GM21423 (cell line): ENCODE results near the gene TTF1.
"Not testable (repeated sequence)": the region's sequence is repeated elsewhere in the genome, so short reads cannot be mapped to it uniquely, and the experiment has no call there.

Experiments
- ATAC-seq: cut with Tn5 transposase; IDR thresholded peaks from one replicate; pipeline ENCODE4 v1.9.1; 2021; ENCODE audit warnings: mild to moderate bottlenecking, moderate library complexity; ENCODE audit not compliant: unreplicated experiment

Gene TTF1

GRCh38 chr9:132412089-132412488 is 5.4 kb upstream of the TTF1 start:
- ATAC-seq = no peak

- no peak for ATAC-seq
These were observed 4.5 kb upstream of the TTF1 start for GRCh38 chr9:132411091-132411508.

GRCh38 chr9:132410642-132411041 is 4.0 kb upstream of the TTF1 start:
- no peak for ATAC-seq

- no peak for ATAC-seq
These were observed 3.3 kb upstream of the TTF1 start, which contains the start of gene CFAP77 for GRCh38 chr9:132409828-132410528. CFAP77 (plus strand) TSS chr9:132410211; CDS start chr9:132410272, 61 bp downstream.

GRCh38 chr9:132408521-132408920 is 1.9 kb upstream of the TTF1 start:
- no peak for ATAC-seq

- ATAC-seq = no peak
These were observed 556 bp upstream of the TTF1 start for GRCh38 chr9:132407196-132407595.

GRCh38 chr9:132404228-132404881 is 2.3 kb downstream of the TTF1 start:
- no peak for ATAC-seq

- ATAC-seq = no peak
These were observed 4.8 kb downstream of the TTF1 start for GRCh38 chr9:132401824-132402223.

- ATAC-seq = no peak
These were observed 11.1 kb downstream of the TTF1 start for GRCh38 chr9:132395560-132395959.

GRCh38 chr9:132391449-132391848 is 15.2 kb downstream of the TTF1 start:
- ATAC-seq = no peak

GRCh38 chr9:132390966-132391365 is 15.7 kb downstream of the TTF1 start:
- ATAC-seq = no peak

- ATAC-seq = no peak
These were observed 19.5 kb downstream of the TTF1 start for GRCh38 chr9:132387133-132387532.

- peak; percentile 35 for ATAC-seq
These were observed 22.3 kb downstream of the TTF1 start for GRCh38 chr9:132384376-132384775.

- ATAC-seq = no peak
These were observed 23.2 kb downstream of the TTF1 start for GRCh38 chr9:132383462-132383883.

- peak; percentile 54 for ATAC-seq
These were observed 24.6 kb downstream of the TTF1 start for GRCh38 chr9:132381966-132382541.

- ATAC-seq = not testable (repeated sequence)
These were observed 28.2 kb downstream of the TTF1 start for GRCh38 chr9:132378416-132378815.

- ATAC-seq = not testable (repeated sequence)
These were observed 28.9 kb downstream of the TTF1 start for GRCh38 chr9:132377769-132378168.

GRCh38 chr9:132372177-132373095 is 34.2 kb downstream of the TTF1 start:
- no peak for ATAC-seq

GRCh38 chr9:132370592-132370991 is 36.0 kb downstream of the TTF1 start:
- no peak for ATAC-seq

GRCh38 chr9:132369421-132369820 is 37.2 kb downstream of the TTF1 start:
- ATAC-seq = no peak
